GM12878 (cell line): ENCODE results near the gene ZKSCAN2. TPM values are rescaled to one million over a fixed set of nuclear protein-coding genes. Genes with fewer than 3 reads are reported as not detected.
A peak's percentile ranks its signal among the peaks of the same experiment; 100 is the strongest.

Experiments used
- BHLHE40 ChIP-seq, 2 experiments: fragments of 450-650 bp in 1 of 2; IDR thresholded peaks; 2 replicates each; pipeline ENCODE4 v1.6.1; 2011 to 2017; ENCODE audit warnings: low read depth in 2 of 2, borderline replicate concordance in 1 of 2, improper control_type of control experiment in 1 of 2, low read length in 1 of 2, mild to moderate bottlenecking in 1 of 2
- DPF2 ChIP-seq: fragments of 450-650 bp; IDR thresholded peaks from 2 replicates; pipeline ENCODE4 v1.6.1; 2017; ENCODE audit warnings: mild to moderate bottlenecking
- E2F4 ChIP-seq: IDR thresholded peaks from 2 replicates; pipeline ENCODE4 v1.6.1; 2012; ENCODE audit warnings: low read depth, low read length, improper control_type of control experiment
- EP300 ChIP-seq, 2 experiments: fragments of 150-350 bp in 1 of 2; IDR thresholded peaks; 2 replicates each; pipeline ENCODE4 v1.6.1; 2011 to 2012; ENCODE audit warnings: low read depth in 2 of 2, low read length in 2 of 2, borderline replicate concordance in 1 of 2, improper control_type of control experiment in 1 of 2, inconsistent platforms in 1 of 2; ENCODE audit not compliant: control insufficient read depth in 1 of 2
- FOS ChIP-seq: IDR thresholded peaks from 3 replicates; pipeline ENCODE4 v1.6.1; 2011; ENCODE audit warnings: borderline replicate concordance; ENCODE audit not compliant: insufficient read length; ENCODE audit errors: extremely low read depth
- GABPA ChIP-seq: IDR thresholded peaks from 2 replicates; pipeline ENCODE4 v1.6.1; 2014; ENCODE audit warnings: antibody characterized with exemption, low read depth, mild to moderate bottlenecking, inconsistent platforms
- IKZF1 ChIP-seq: fragments of 450-650 bp; conservative IDR thresholded peaks from 2 replicates; pipeline ENCODE4 v1.6.1; 2017; ENCODE audit warnings: antibody characterized with exemption, mild to moderate bottlenecking
- NR2C2 ChIP-seq: IDR thresholded peaks from 2 replicates; pipeline ENCODE4 v1.6.1; 2011; ENCODE audit warnings: borderline replicate concordance, low read depth; ENCODE audit not compliant: control insufficient read depth, insufficient read length
- PBX3 ChIP-seq: IDR thresholded peaks from 2 replicates; pipeline ENCODE4 v1.6.1; 2011; ENCODE audit warnings: mild to moderate bottlenecking, low read depth, low read length, moderate library complexity; ENCODE audit not compliant: insufficient replicate concordance
- RCOR1 ChIP-seq: conservative IDR thresholded peaks from 2 replicates; pipeline ENCODE4 v1.6.1; 2012; ENCODE audit warnings: low read depth, low read length, improper control_type of control experiment
- SIX5 ChIP-seq: IDR thresholded peaks from 2 replicates; pipeline ENCODE4 v1.6.1; 2011; ENCODE audit warnings: mild to moderate bottlenecking, low read depth, low read length, moderate library complexity; ENCODE audit not compliant: severe bottlenecking
- SMARCA5 ChIP-seq: fragments of 450-650 bp; IDR thresholded peaks from 2 replicates; pipeline ENCODE4 v1.6.1; 2017; ENCODE audit warnings: mild to moderate bottlenecking
- SP1 ChIP-seq: IDR thresholded peaks from one replicate; pipeline ENCODE4 v1.6.1; 2011; ENCODE audit warnings: low read depth, low read length
- TARDBP ChIP-seq: IDR thresholded peaks from 2 replicates; pipeline ENCODE4 v1.6.1; 2016; ENCODE audit warnings: borderline replicate concordance
- TCF3 ChIP-seq: IDR thresholded peaks from 2 replicates; pipeline ENCODE4 v1.6.1; 2012; ENCODE audit warnings: low read depth, mild to moderate bottlenecking, low read length, borderline replicate concordance; ENCODE audit not compliant: insufficient read depth
- ZBED1 ChIP-seq: IDR thresholded peaks from 2 replicates; pipeline ENCODE4 v1.6.1; 2016; ENCODE audit warnings: borderline replicate concordance
- ZBTB33 ChIP-seq: fragments of 450-650 bp; IDR thresholded peaks from 2 replicates; pipeline ENCODE4 v1.6.1; 2017; ENCODE audit warnings: mild to moderate bottlenecking
- ZBTB40 ChIP-seq: fragments of 450-650 bp; IDR thresholded peaks from 2 replicates; pipeline ENCODE4 v1.6.1; 2016; ENCODE audit warnings: mild to moderate bottlenecking, moderate library complexity, borderline replicate concordance
- ZNF207 ChIP-seq: fragments of 450-650 bp; IDR thresholded peaks from 2 replicates; pipeline ENCODE4 v1.6.1; 2014; ENCODE audit warnings: antibody characterized with exemption, mild to moderate bottlenecking, borderline replicate concordance
- polyA plus RNA-seq, 11 experiments: library from polyadenylated mRNA; depleted of rRNA in 4 of 11; unstranded in 6 of 11; stranded (reverse) in 5 of 11; fragments of >200 nt; fragmentation: Nextera tagmentation in 4 of 11; fragmentation: Illumina TruSeq in 1 of 11; extraction: Ambion mirVana in 4 of 11; extraction: Trizol in 1 of 11; gene quantifications; 1 replicate in 1 of 11; 2 replicates in 10 of 11; pipeline versions ENCODE4 v1.2.1 to v1.2.3, GENCODE V29; 2011 to 2016; ENCODE audit warnings: inconsistent platforms in 2 of 11, missing spikeins in 2 of 11, low read depth in 1 of 11
- total RNA-seq, 4 experiments: library from RNA; depleted of rRNA in 3 of 4; stranded (reverse); fragments of >200 nt in 3 of 4; fragmentation: Illumina TruSeq in 1 of 4; extraction: Trizol in 1 of 4; gene quantifications; 2 replicates each; pipeline versions ENCODE4 v1.2.1 to v1.2.3, GENCODE V29; 2013 to 2021

Gene ZKSCAN2
- total and polyA plus RNA-seq, 10 of the 15 experiments (the other 5 are each of a cell fraction or from before 2014, with no cell fraction given) = 0.75 to 6.6 (median 2.9) TPM

DNA sequence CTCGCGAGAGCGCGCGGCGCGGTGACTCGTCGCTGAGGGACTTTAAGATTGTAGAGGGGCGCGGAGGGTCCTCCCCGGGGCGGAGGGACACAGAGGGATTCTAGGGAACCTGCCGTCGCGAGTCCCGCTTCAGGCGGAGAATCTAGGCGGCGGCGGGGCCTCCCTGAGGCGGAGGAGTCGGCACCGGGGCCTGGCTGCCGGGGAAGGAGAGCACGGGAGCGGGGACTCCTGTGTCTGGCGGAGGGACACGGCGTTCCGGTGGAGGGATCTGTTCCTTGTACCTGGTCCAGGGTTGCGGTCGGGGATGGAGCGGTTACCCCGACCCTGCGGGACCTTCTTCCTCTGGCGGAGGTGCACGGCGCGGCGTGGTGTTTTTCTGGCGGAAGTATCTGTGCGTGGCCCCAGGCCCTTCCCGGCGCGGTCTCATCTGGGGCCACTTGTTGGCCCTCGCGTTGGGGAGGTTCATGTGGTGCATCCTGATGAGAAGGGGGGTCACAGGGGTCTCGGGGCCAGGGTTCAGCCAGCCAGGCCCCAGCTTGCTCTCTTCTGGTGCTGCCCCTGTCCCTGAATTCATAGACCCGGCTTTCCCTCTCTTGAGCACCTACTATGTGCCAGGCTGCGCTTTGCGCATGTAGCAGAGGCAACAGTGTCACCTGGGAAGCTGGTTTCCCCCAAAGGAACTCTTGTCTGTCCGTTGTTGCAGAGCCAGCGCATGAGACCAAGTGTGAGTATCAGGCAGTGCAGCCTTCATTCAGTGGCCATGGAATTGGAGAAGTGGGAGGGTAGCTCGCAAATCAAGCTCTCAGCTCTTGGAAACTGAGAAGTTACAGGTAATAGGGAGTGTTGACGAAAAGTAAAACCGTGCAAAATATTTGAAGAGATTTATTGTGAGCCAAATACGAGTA, 563 bp upstream of the ZKSCAN2 start (continued):
- TF ChIP-seq ZBTB40 = peak; percentile 55
- peak; percentile 98 for TF ChIP-seq IKZF1
- no peak for TF ChIP-seq FOS
- no peak for TF ChIP-seq TARDBP
- TF ChIP-seq SMARCA5 = peak; percentile 73; the same call in 1 of the 2 replicates
- TF ChIP-seq DPF2 = peak; percentile 100
- peak; percentile 56; the same call in 1 of the 2 replicates for TF ChIP-seq ZNF207
- TF ChIP-seq SIX5 = no peak
- TF ChIP-seq SP1 = no peak
- no peak for TF ChIP-seq ZBTB33
- no peak for TF ChIP-seq EP300 (IDR thresholded peaks at IDR 0.05; ENCODE audit: borderline replicate concordance in 1 of 2, control insufficient read depth in 1 of 2, low read depth in 2 of 2, low read length in 2 of 2)
- no peak for TF ChIP-seq ZBED1
- peak; percentile 75 for TF ChIP-seq PBX3
- TF ChIP-seq RCOR1 = no peak
- peak; percentile 45; the same call in 1 of the 2 replicates for TF ChIP-seq GABPA
- TF ChIP-seq NR2C2 = no peak
- peak in 1 of 2 experiments; percentile 47; a peak in 1 of 4 replicates for TF ChIP-seq BHLHE40 (IDR thresholded peaks at IDR 0.05; ENCODE audit: borderline replicate concordance in 1 of 2, low read depth in 2 of 2, low read length in 1 of 2)
- 0 out of 2 replicates have a peak, but pooled peaks have one; percentile 45 for TF ChIP-seq TCF3
- TF ChIP-seq E2F4 = 0 out of 2 replicates have a peak, but pooled peaks have one; percentile 20
